HCEC 1CT (cell line): Measurements from ENCODE around the gene AKNAD1.

Experiments used
- DNase-seq: peaks from one replicate; pipeline ENCODE4 v3.0.0-alpha.2; 2017

The AKNAD1 gene

GRCh38 chr1:108777839-108778238 is 79.1 kb downstream of the AKNAD1 start:
- DNase-seq: no peak

- no peak for DNase-seq
These were observed 89.2 kb downstream of the AKNAD1 start for GRCh38 chr1:108767708-108768107.

GRCh38 chr1:108767115-108767514 is 89.8 kb downstream of the AKNAD1 start:
- DNase-seq: no peak
